OCI-M1 (cell line): ENCODE results near the gene TXNRD2.
A peak's percentile ranks its signal among the peaks of the same experiment; 100 is the strongest.

ENCODE experiments used
- DNase-seq: peaks from one replicate; lab custom pipeline; 2025; lab: John Stamatoyannopoulos, UW

The TXNRD2 gene

DNA sequence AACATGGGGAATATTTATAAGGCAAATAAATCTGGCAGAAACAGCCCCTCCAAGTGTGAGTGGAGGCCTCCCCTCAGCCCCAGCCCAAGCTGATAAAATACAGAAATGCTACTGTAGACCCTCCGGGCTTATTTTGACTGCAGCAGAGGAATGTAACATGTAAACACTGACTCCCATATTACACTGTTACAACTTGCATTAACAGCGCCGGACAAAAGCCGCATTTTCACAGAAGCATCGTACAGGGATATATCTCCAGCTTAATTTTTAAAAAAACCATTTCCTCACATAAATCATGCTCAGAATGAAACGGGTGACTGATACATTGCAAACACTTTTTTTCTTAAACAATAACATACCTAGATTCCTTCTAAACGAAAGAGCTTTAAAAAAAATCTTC, 36.7 kb downstream of the TXNRD2 start:
- no peak for DNase-seq

DNA sequence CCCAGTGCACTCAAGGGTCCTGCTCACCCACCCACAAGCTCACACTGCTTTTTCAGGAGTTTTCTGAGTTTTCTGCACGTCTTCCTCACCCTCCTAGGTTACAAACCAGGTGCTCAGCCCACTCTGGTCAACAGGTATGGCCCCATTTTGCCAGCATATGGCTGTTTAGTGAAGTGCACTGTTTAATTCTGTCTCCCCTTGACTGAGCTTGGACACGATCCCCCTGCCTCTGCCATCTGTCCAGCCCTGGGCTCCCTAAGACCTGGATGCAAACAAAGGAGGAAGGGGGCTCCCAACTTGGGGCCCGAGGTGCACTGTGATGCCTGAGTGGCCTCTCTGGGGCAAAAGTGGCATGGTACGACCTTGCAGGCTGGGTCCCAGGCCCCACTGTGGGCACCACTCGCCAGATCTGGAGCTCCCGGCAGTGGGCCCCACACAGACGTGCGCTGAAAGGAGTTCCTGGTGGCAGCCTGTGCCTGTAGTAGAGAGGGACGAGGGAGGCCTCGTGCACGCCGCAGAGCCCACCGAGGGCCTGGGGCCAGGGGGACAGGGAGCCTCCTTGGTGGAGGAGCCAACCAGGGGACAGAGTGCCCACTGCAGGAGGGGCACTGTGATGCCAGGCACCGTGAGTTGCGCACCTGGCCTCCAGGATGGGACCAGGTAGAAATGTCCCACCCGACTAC, 37.3 kb downstream of the TXNRD2 start:
- no peak for DNase-seq

DNA sequence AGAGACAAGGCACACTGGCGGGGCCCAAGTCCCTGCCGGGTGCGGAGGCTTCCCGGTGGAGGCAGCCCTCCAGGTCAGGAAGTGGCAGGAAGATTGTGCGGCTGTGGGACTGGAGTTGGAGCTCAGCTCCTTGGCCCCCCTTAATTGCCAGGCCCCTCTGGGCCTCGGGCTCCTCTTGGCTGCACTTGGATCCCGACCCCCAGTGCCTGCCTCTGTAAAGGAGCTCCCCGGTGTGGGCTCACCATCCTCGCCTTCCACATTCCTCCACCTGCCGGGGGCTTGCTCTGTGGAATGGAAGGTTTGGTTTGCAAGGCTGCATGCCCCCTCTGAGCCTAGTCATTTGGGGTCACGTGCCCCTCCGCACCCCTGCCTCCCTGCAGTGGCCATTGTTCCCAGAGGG, 38.1 kb downstream of the TXNRD2 start:
- DNase-seq = no peak

DNA sequence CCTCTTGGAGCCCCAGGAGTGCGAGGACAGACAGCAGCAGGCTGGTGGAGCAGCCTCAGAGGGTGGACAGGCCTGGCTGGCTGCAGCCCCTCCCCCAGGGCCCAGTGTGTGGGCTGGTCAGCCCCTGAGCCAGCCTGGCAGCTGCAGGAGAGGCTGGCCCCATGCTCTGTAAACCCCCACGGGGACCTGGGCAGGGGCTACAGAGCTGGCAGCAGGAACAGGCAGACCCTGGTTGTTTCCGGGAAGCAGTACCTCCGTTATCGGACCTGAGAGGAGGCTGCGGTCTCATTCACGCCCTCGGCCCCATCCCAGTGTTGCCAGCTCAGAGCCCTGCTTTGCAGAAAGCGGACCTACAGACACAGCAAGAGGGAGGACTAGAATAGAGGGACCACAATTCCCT, 38.6 kb downstream of the TXNRD2 start:
- no peak for DNase-seq

DNA sequence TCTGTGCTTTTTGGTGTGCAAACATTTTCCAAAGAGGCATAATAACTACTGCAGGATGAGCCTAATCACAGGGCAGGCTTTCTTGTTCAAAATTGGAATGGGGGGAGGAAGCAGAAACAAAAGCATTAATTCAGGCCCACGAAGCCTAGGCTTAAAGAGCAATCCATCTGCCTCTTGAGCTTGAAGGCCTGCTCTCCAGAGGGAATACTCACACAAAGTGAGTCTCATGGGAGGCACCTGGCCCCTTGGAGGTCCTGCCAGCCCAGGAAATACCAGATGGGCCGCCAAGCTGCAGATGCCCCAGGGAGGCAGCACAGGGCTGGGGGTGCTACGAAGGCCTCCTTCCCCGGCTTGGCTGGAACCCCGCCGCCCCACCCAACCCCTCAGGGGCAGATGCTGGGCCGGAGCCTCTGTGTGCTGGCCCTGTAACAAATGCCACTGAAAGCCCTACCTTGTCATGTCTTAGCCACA, 39.3 kb downstream of the TXNRD2 start:
- no peak for DNase-seq

DNA sequence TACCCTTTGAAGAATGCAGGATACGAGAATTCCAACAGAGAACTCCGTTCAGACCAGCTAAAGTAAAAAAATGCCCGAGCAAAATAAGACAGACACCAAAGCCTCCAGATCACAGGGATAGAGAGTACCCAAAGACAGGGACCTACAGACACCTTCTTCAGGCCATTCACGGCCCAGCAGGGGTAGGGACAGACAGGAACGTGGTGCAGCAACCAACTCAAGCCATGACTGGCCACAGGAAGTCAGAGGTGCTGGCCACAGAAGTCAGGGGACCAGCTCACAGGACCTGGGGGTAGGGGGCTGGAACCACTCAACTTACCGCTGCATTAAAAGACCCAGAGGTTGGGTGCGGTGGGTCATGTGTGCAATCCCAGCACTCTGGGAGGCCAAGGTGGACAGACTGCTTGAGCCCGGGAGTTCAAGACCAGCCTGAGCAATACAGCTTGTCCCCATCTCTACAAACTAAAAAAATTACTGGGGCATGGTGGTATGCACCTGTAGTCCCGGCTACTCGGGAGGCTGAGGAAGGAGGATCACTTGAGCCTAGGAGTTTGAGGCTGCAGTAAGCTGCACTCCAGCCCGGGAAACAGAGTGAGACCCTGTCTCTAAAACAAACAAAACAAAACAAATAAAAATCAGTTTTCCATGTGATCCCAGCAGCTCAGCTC, 39.9 kb downstream of the TXNRD2 start:
- DNase-seq = no peak

DNA sequence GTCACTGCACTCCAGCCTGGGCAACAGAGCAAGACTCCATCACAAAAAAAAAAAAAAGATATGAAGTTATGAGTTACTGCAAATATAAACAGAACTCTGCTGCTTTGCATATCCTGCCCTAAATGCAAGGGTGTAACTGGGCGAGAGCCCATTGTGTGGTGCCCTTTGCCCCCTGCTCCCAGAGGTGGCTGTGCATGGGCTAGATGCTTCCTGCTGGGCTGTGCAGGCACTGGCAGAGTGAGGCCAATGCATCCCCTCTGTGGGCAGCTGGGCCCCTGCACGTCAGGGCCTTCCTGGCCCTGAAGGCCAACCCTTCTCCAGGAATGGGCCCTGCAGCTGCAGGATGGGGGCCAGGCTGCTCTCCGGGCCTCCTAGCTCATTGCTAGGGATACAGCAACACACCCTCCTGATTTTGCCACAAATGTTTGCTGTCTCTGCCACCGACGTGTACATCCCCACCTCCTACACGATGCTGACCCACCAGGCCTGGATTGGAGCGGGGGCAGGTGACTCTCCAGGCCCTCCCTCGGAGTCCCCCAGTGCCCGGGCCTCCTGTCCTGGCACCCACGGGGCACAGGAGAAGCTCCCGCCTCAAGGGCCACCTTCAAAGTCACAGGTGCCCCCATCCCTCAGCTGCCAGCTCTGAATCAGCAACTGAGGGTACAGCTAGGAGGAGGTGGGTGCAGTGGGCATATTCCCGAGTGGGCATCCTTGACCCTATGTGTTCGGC, 40.7 kb downstream of the TXNRD2 start:
- no peak for DNase-seq

DNA sequence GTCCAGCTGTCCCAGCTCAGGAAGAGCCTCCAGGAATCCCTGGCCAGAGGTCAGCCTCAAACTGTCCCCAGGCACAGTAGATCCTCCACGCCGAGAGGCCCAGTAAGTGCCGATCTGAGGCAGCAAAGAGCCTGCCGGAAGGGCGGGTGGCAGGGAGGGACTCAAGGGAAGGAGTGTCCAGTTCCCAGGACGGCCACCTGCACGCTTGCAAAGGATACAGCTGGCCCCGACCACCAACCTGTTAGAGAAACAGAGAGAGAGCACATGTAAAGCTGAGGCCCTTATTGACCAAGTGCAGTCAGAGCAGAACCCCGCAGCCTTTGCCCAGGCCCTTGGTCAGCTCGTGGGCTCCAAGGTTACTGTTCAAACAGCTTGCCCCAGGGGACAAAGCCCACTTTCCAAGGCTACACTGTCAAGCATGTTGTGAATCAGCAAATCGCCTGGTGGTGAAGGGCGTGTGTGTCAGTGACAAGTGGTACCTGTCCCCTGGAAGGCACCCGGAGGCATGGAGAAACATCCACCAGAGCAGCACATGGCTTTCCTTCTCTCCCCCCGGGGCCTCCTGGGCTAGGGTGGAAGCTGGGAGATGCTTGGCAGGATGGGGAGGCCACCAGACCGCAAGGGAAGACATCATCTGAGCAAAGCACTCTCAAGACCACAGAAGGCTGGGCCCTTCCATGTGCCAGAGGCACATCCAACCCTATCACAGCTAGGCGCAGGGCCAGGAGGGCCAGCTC, 42.6 kb downstream of the TXNRD2 start:
- DNase-seq = no peak

DNA sequence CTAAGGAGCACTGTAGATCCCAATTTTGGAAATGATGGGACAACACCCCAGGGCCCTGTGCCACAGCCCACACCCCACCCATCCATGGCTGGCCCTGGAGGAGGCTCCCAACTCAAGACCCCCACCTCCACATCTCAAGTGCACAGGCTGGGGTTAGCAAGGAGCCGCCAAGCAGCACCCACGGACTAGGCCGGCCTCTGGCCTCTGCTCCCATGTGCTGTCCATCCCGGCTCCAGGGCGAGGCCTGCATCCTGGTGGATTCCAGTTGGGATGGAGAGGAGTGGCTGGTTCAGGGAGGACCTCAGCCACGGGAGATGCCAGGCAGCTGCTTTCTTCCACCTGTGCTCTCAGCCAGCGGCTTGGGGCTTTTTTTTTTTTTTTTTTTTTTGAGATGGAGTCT, 43.5 kb downstream of the TXNRD2 start:
- no peak for DNase-seq

DNA sequence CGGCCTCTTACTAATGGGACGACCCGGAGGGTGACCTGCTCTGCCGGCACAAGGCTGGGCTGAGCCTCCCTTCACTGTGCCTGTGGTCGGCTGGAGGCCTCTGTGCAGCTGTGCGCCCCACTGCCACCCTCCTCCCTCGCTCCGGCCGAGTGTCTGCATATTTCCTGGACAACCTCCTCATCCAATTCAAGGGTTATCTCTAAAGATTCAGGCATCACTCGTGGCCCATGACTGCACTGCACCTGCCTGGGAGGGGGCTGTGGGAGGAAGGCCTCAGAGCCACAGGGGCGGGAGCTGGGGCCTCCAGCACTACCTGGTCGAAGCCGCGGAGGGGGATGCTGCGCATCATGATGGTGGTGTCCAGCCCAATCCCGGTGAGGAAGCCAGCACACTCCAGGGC, 43.9 kb downstream of the TXNRD2 start:
- DNase-seq = no peak

DNA sequence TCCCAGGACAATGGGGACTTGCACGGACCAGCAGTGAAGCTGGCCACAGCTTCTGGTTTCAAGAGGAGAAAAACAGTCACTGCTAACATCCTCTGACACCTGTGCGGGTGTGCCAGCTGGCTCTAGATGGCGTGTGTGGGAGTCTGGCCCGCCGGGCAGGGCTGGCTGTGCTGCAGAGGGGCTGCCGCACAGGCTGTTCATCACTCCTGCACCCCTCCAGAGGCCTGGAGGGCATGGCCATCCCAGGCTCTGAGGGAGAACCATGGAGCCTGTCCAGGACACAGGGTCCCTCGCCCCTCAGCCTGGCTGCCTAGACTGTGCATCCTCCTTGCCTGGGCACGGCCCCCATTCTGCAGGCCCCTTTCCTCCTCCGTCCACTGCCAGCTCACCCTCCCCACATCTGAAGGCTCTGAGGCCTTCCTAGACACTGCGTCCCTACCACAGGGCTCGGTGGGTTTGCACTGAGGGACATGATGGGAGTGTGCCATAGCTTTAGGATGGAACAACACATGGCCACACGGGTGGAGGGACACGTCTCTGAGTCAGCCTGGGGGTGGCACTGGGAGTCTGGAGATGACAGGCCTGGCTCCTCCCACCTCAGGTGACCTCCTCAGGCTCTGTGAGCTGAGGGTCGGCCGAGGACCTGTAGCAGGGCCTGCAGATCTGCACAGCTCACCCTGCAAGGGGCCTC, 44.8 kb downstream of the TXNRD2 start:
- DNase-seq = no peak

DNA sequence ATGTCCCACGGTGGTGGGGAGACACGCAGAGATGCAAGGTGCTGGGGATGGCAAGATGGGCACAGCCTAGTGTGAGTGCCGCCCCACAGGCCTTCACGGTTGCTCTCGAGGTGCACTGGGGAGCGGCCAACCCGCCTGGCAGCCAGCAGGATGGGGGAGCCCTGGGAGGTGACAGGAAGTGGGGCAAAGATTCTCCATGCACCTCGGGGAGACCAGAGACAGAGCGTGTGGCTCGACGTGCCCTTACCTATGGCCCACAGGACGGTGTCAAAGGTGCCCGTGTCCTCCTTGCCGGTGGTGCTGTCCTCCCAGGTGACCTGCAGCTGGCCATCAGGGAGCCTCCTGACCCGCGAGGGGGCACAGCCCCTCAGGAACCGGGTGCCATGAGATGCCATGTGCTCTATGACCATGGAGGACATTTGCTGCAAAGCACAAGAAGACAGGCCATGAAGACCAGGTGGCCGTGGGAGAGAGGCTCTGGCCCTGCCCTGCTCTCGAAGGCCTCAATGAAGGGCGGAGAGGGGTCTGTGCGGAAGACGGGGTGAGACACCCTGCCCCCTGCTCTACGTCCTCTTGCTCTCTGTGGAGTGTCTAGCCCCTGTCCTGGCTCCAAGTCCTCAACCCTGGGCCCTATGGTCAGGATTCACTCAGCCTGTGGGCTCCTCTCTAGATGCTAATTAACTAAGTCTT, 46.3 kb downstream of the TXNRD2 start:
- no peak for DNase-seq

DNA sequence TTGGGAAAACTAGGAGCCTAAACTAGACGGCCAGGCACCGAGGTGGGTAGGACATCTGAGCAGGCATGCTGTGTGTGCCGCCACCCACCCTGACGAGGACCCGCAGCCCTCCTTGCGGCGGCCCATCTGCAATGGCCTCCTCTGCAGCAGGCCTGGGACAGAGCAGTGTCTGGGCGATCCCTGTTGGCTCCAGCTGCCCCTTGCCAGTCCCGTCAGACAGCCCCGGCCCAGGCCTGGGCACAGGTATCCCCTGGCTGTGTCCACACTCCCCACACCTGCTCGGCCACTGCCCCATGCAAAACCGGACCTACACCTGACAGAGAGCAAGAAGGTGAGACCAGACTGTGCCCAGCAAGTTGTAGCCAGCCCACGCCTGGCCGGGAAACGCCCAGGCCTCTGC, 48.3 kb downstream of the TXNRD2 start:
- no peak for DNase-seq

DNA sequence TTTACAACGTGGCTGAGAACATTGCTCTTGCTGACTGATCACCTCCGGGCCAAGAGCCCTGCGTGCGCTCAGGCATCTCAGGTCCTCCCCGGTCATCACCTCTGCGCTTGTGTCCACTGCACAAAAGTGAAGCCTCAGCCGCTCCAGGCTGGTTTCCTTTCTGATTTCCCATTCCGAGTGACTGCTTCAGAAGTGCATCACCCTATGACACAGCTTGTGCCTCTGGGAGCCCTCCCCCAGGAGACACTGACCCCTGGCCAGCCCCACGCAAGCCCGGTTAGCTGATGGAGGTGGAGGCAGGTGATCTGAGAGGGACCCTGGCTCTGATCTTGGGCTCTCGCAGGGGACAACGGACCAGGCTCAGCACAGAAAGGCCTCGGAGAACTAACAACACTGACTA, 48.7 kb downstream of the TXNRD2 start:
- DNase-seq = no peak

DNA sequence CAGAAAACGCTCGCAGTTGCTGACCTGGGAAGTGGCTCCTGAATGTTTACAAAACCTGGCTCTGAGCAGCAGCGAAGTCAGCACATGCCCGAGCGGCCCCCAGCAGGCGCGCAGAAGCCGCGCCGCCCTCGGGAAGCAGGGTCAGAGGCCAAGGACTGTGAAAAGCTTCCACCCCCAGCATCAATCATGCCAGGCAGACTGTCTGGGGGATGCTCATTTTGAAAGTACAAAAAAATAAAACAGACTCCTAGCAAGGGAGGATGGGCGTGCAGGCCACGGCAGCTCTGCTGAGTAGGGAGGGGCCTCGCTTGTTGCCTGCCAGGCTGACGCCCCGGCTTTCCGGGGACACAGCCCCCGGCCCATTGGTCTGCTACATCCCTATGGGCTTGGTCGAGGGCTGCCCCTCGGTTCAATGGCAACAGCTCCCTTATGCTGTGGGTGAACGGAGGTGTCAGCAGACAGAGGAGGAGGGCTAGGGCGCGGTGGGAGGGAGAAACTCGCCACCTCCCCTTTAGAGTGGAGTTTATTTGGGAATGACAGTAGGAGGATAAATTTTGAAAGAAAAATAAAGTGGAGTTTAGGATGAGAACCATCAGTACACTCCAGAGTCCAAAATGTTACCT, 49.2 kb downstream of the TXNRD2 start:
- no peak for DNase-seq

DNA sequence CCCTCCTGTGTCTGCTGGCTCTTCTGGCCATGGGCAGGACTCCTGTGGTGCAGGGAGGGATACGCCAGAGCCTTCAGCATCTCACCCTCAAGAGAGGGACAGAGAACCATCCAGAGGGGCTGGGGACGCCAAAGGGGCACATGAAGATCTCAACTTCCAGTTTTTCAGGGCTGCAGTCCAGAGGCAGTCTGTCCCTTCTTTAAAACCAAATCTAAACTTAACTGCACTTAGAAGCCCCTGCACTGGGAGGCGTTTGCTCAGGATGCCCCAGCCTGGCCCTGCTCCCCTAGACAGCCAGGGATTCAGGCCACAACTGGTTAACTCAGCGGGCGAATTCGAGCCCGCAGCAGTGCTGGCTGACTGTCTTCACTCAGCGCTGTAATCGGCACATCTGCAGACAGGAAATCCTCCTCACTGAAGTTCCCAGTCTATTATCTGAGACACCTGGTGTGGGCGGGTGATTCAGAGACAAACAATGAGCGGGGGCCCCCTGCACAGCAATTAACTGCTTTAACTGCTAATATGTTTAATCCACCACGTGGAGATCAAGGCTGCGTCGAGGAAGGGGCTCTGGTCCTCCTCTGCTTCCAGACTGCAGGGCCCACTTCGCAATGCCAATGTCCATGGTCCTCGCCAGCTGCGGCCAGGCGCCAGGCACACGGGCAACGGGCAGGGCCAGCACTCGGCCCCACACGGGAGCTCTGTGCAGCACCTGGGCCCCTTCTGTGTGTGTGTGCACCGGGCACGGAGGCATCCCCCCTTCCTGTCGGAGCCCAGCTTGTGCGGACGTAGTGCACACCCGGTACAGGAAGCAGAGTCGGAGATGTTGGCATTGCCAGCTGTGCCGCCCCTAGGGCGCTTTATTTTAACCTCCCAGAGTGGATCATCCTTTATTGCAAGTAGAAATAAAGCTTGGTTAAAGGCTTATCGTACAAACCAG, 50.0 kb downstream of the TXNRD2 start:
- peak; percentile 75 for DNase-seq

DNA sequence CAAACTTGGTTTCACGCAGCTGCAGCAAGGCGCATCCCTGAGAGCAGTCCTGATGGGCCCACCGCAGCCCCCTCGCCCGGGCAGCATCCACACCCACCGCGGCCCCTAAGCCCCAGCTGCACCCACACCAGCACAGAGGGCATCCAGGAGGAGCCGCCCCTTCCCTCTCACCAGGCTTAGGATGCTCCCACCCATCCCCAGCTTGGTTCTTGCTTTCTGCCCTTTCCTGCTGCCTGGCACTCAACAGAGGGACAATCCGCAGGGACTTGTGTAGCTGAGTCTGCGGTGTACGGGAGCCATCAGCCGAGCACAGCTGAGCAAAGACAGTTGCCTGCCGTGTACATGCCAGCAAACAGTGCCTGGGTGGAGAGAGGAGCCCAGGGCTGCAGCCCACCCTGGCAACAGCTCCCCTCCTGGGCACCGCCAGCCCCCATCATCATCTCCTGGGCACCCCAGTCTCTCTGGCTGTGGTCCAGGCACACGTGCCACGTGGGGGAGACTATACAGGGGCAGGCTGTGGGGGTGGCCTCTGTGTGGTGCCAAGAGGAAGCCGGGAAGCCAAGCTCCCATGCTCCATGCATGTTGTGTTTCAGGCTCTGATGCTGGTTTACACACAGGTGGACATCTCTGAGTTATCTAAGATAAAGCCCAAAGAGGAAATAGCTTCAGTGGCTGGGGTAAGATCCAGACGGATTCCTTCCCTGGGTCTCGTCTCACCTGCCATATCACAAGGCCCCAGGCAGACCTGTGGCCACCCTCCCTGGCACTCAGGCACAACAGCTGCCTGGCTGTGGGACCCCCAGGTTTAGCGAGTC, 50.9 kb downstream of the TXNRD2 start:
- no peak for DNase-seq

DNA sequence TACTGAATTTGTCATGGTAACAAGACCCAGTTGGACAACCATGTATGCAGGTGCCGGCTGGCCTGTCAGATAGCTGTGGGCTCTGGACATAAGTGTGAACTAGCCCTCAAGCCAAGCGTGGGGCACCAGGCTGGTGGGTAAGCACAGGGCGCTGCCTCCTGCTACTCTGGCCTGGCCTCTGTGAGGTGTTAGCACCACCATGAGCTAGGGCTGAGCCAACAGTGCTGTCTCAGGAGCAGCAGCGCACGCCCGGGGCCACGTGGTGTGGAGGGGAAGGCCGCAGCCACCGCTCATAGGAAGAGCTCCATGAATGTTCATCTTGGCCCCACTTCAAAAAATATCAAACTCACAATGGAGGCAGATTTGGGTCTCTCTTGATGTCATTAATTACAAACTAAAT, 51.7 kb downstream of the TXNRD2 start:
- DNase-seq = no peak
